SK-N-MC (cell line): ENCODE results near the gene PDE4B.
"Not testable (repeated sequence)": the region's sequence is repeated elsewhere in the genome, so short reads cannot be mapped to it uniquely, and the experiment has no call there.

ENCODE experiments used
- DNase-seq: peaks from one replicate; pipeline ENCODE4 v3.0.0-alpha.2; 2011; ENCODE audit warnings: low read depth, low spot score
- H3K27ac ChIP-seq: fragments of 200-600 bp; sonication (generic); 2 replicates; pipeline ENCODE4 v1.5.1; 2016; ENCODE audit warnings: mixed run types
- H3K36me3 ChIP-seq: fragments of 200-600 bp; sonication (generic); 2 replicates; pipeline ENCODE4 v1.6.1; 2017; ENCODE audit warnings: antibody characterized with exemption, low read length, mixed read lengths; ENCODE audit not compliant: insufficient read depth
- H3K4me3 ChIP-seq: fragments of 200-600 bp; sonication (generic); 2 replicates; pipeline ENCODE4 v1.5.1; 2016
- H3K9ac ChIP-seq: fragments of 200-600 bp; sonication (generic); 2 replicates; pipeline ENCODE4 v1.8.0; 2017; ENCODE audit warnings: mixed run types, mixed read lengths; ENCODE audit not compliant: insufficient read length
- H3K9me3 ChIP-seq: fragments of 200-600 bp; sonication (generic); 2 replicates; pipeline ENCODE4 v1.6.1; 2017; ENCODE audit warnings: low read depth, mild to moderate bottlenecking, antibody characterized with exemption, low read length, moderate library complexity, mixed read lengths
- EZH2 ChIP-seq: fragments of 200-600 bp; sonication (generic); IDR thresholded peaks from one replicate; pipeline ENCODE4 v1.6.1; 2017; ENCODE audit warnings: antibody characterized with exemption
- FOXP2 ChIP-seq: optimal IDR thresholded peaks from 2 replicates; pipeline ENCODE3; 2011; ENCODE audit warnings: mild to moderate bottlenecking, moderate library complexity; ENCODE audit not compliant: insufficient read depth; ENCODE audit errors: extremely low read length, control extremely low read depth
- POLR2AphosphoS5 ChIP-seq: IDR thresholded peaks from 2 replicates; pipeline ENCODE4 v1.6.1; 2012; ENCODE audit warnings: mild to moderate bottlenecking, low read depth, low read length, borderline replicate concordance

The PDE4B gene

GRCh38 chr1:66132324-66132723, 339.6 kb downstream of the PDE4B start:
- no peak overlapping the region for H3K27ac ChIP-seq
- H3K36me3 ChIP-seq, result no peaks in the 10 kb centered on the region
- no peak for DNase-seq
- no peak overlapping the region for H3K4me3 ChIP-seq
- TF ChIP-seq EZH2 (no peak), FOXP2 (no peak), POLR2AphosphoS5 (no peak)
- H3K9me3 ChIP-seq, result no peaks in the 10 kb centered on the region
- H3K9ac ChIP-seq, result no peak overlapping the region

GRCh38 chr1:66134004-66134403, 341.3 kb downstream of the PDE4B start:
- no peak overlapping the region for H3K27ac ChIP-seq
- H3K4me3 ChIP-seq, result no peak overlapping the region
- TF ChIP-seq EZH2, result no peak
- TF ChIP-seq FOXP2, result no peak
- no peak for TF ChIP-seq POLR2AphosphoS5
- DNase-seq, result no peak
- no peaks in the 10 kb centered on the region for H3K36me3 ChIP-seq
- no peaks in the 10 kb centered on the region for H3K9me3 ChIP-seq
- H3K9ac ChIP-seq, result no peak overlapping the region

- Histone ChIP-seq H3K9ac (no peak overlapping the region), H3K4me3 (no peak overlapping the region), H3K27ac (no peak overlapping the region), H3K9me3 (no peaks in the 10 kb centered on the region), H3K36me3 (no peaks in the 10 kb centered on the region)
- TF ChIP-seq EZH2, result no peak
- TF ChIP-seq POLR2AphosphoS5, result no peak
- no peak for TF ChIP-seq FOXP2
- no peak for DNase-seq
Observed at GRCh38 chr1:66135161-66135560, 342.5 kb downstream of the PDE4B start.

GRCh38 chr1:66136423-66136822, 343.7 kb downstream of the PDE4B start:
- not testable (repeated sequence) for H3K4me3 ChIP-seq, H3K9ac ChIP-seq, H3K27ac ChIP-seq, H3K36me3 ChIP-seq, DNase-seq, H3K9me3 ChIP-seq

GRCh38 chr1:66137235-66137634, 344.5 kb downstream of the PDE4B start:
- no peak overlapping the region for H3K27ac ChIP-seq
- TF ChIP-seq POLR2AphosphoS5 (no peak), FOXP2 (no peak), EZH2 (no peak)
- no peaks in the 10 kb centered on the region for H3K9me3 ChIP-seq
- no peak for DNase-seq
- no peak overlapping the region for H3K9ac ChIP-seq
- no peaks in the 10 kb centered on the region for H3K36me3 ChIP-seq
- no peak overlapping the region for H3K4me3 ChIP-seq

GRCh38 chr1:66138613-66139012, 345.9 kb downstream of the PDE4B start:
- Histone ChIP-seq H3K9me3 (no peaks in the 10 kb centered on the region), H3K36me3 (no peaks in the 10 kb centered on the region), H3K27ac (no peak overlapping the region), H3K9ac (no peak overlapping the region), H3K4me3 (no peak overlapping the region)
- no peak for DNase-seq
- TF ChIP-seq POLR2AphosphoS5 (no peak), EZH2 (no peak), FOXP2 (no peak)

- Histone ChIP-seq H3K27ac (no peak overlapping the region), H3K9me3 (no peaks in the 10 kb centered on the region), H3K4me3 (no peak overlapping the region), H3K9ac (no peak overlapping the region), H3K36me3 (no peaks in the 10 kb centered on the region)
- DNase-seq, result no peak
- TF ChIP-seq EZH2, result no peak
Observed at GRCh38 chr1:66140072-66140471, 347.4 kb downstream of the PDE4B start.

- H3K36me3 ChIP-seq, result no peaks in the 10 kb centered on the region
- no peak overlapping the region for H3K4me3 ChIP-seq
- DNase-seq, result no peak
- no peak for TF ChIP-seq POLR2AphosphoS5
- no peak overlapping the region for H3K27ac ChIP-seq
- no peaks in the 10 kb centered on the region for H3K9me3 ChIP-seq
- H3K9ac ChIP-seq, result no peak overlapping the region
Observed at GRCh38 chr1:66143651-66144050, 351.0 kb downstream of the PDE4B start.

- TF ChIP-seq EZH2, result no peak
- no peak for TF ChIP-seq FOXP2
- no peak for TF ChIP-seq POLR2AphosphoS5
Observed at GRCh38 chr1:66147226-66147835, 354.6 kb downstream of the PDE4B start.

GRCh38 chr1:66152034-66152433, 359.3 kb downstream of the PDE4B start:
- H3K9ac ChIP-seq, result no peak overlapping the region
- no peaks in the 10 kb centered on the region for H3K36me3 ChIP-seq
- no peak for DNase-seq
- H3K4me3 ChIP-seq, result no peak overlapping the region
- TF ChIP-seq FOXP2, result no peak
- no peak for TF ChIP-seq POLR2AphosphoS5
- no peak for TF ChIP-seq EZH2
- H3K27ac ChIP-seq, result no peak overlapping the region
- no peaks in the 10 kb centered on the region for H3K9me3 ChIP-seq

More at GRCh38 chr1:66147226-66147835, 354.6 kb downstream of the PDE4B start:
- no peaks in the 10 kb centered on the region for H3K9me3 ChIP-seq
- H3K36me3 ChIP-seq, result no peaks in the 10 kb centered on the region
- no peak overlapping the region for H3K27ac ChIP-seq
- no peak overlapping the region for H3K4me3 ChIP-seq
- DNase-seq, result no peak
- H3K9ac ChIP-seq, result no peak overlapping the region
